H9 (cell line): ENCODE data around the gene TMOD1. TPM values are rescaled to one million over a fixed set of nuclear protein-coding genes. Genes with fewer than 3 reads are reported as not detected.
"Not testable (repeated sequence)": the region's sequence is repeated elsewhere in the genome, so short reads cannot be mapped to it uniquely, and the experiment has no call there.

Experiments
- DNase-seq: peaks from one replicate; pipeline ENCODE4 v3.0.0-alpha.2; 2017
- H2AFZ ChIP-seq: one replicate; pipeline ENCODE4 v1.6.1; 2013; ENCODE audit warnings: mild to moderate bottlenecking, low read length, control low read depth, moderate library complexity
- H2AK5ac ChIP-seq: 2 replicates; pipeline ENCODE4 v1.6.1; 2013; ENCODE audit warnings: low read length, control low read depth, mixed read lengths; ENCODE audit not compliant: insufficient read length
- H2BK120ac ChIP-seq: one replicate; pipeline ENCODE4 v1.6.1; 2013; ENCODE audit warnings: low read depth, mild to moderate bottlenecking, low read length, control low read depth, inconsistent platforms; ENCODE audit not compliant: poor library complexity, severe bottlenecking
- H2BK12ac ChIP-seq: 2 replicates; pipeline ENCODE4 v1.6.1; 2013; ENCODE audit warnings: low read length, control low read depth, mixed read lengths, low read depth; ENCODE audit not compliant: insufficient read length
- H2BK15ac ChIP-seq: 2 replicates; pipeline ENCODE4 v1.6.1; 2013; ENCODE audit warnings: low read depth, low read length, control low read depth
- H2BK20ac ChIP-seq: one replicate; pipeline ENCODE4 v1.6.1; 2013; ENCODE audit warnings: low read depth, mild to moderate bottlenecking, low read length, control low read depth, inconsistent platforms; ENCODE audit not compliant: poor library complexity, severe bottlenecking
- H2BK5ac ChIP-seq: 2 replicates; pipeline ENCODE4 v1.6.1; 2013; ENCODE audit warnings: low read length, control low read depth, mixed read lengths; ENCODE audit not compliant: insufficient read length
- H3K14ac ChIP-seq: 2 replicates; pipeline ENCODE4 v1.6.1; 2013; ENCODE audit warnings: low read length, control low read depth; ENCODE audit not compliant: insufficient read depth
- H3K18ac ChIP-seq: 2 replicates; pipeline ENCODE4 v1.6.1; 2013; ENCODE audit warnings: low read depth, mild to moderate bottlenecking, mixed read lengths, low read length, control low read depth; ENCODE audit not compliant: insufficient read length
- H3K23ac ChIP-seq: 2 replicates; pipeline ENCODE4 v1.6.1; 2013; ENCODE audit warnings: low read length, control low read depth, mixed read lengths, low read depth; ENCODE audit not compliant: insufficient read length
- H3K23me2 ChIP-seq: 2 replicates; pipeline ENCODE4 v1.6.1; 2013; ENCODE audit warnings: low read depth, mild to moderate bottlenecking, mixed read lengths, low read length, control low read depth; ENCODE audit not compliant: insufficient read length, poor library complexity, severe bottlenecking
- H3K27ac ChIP-seq: 2 replicates; pipeline ENCODE4 v1.5.1; 2013; ENCODE audit warnings: low read length, control low read depth, mixed read lengths, low read depth; ENCODE audit not compliant: insufficient read length
- H3K27me3 ChIP-seq: 2 replicates; pipeline ENCODE4 v1.6.1; 2013; ENCODE audit warnings: low read length, control low read depth, inconsistent platforms; ENCODE audit not compliant: insufficient read depth
- H3K4ac ChIP-seq: 2 replicates; pipeline ENCODE4 v1.6.1; 2013; ENCODE audit warnings: low read depth, mild to moderate bottlenecking, control low read depth, inconsistent platforms, low read length, moderate library complexity
- H3K4me1 ChIP-seq: 2 replicates; pipeline ENCODE4 v1.6.1; 2013; ENCODE audit warnings: low read length, control low read depth, inconsistent platforms; ENCODE audit not compliant: insufficient read depth
- H3K4me2 ChIP-seq: 2 replicates; pipeline ENCODE4 v1.6.1; 2013; ENCODE audit warnings: low read length, control low read depth, mixed read lengths; ENCODE audit not compliant: insufficient read length, insufficient read depth
- H3K56ac ChIP-seq: 2 replicates; pipeline ENCODE4 v1.6.1; 2013; ENCODE audit warnings: low read depth, mild to moderate bottlenecking, mixed read lengths, low read length, control low read depth; ENCODE audit not compliant: insufficient read length
- H3K79me1 ChIP-seq: 2 replicates; pipeline ENCODE4 v1.6.1; 2013; ENCODE audit warnings: low read depth, mild to moderate bottlenecking, moderate library complexity, low read length, control low read depth, inconsistent platforms; ENCODE audit not compliant: insufficient read depth, poor library complexity, severe bottlenecking
- H3K79me2 ChIP-seq: 2 replicates; pipeline ENCODE4 v1.6.1; 2013; ENCODE audit warnings: low read length, control low read depth, inconsistent platforms; ENCODE audit not compliant: insufficient read depth
- H3K9ac ChIP-seq: 2 replicates; pipeline ENCODE4 v1.6.1; 2013; ENCODE audit warnings: low read length, control low read depth, mixed read lengths; ENCODE audit not compliant: insufficient read length; ENCODE audit errors: extremely low read depth
- H3K9me3 ChIP-seq: one replicate; pipeline ENCODE4 v1.6.1; 2013; ENCODE audit warnings: low read depth, low read length, inconsistent platforms; ENCODE audit not compliant: control insufficient read depth
- H3T11ph ChIP-seq: one replicate; pipeline ENCODE4 v1.6.1; 2013; ENCODE audit warnings: mild to moderate bottlenecking, low read length, control low read depth, inconsistent platforms
- H4K20me1 ChIP-seq: one replicate; pipeline ENCODE4 v1.6.1; 2013; ENCODE audit not compliant: control insufficient read depth, insufficient read length, insufficient read depth
- H4K5ac ChIP-seq: 2 replicates; pipeline ENCODE4 v1.6.1; 2013; ENCODE audit warnings: low read depth, mild to moderate bottlenecking, mixed read lengths, low read length, control low read depth; ENCODE audit not compliant: insufficient read length
- H4K8ac ChIP-seq: replicated peaks from 2 replicates; pipeline ENCODE4 v1.6.1; 2013; ENCODE audit warnings: low read length, control low read depth, mixed read lengths, low read depth; ENCODE audit not compliant: insufficient read length
- H4K91ac ChIP-seq: 2 replicates; pipeline ENCODE4 v1.6.1; 2013; ENCODE audit warnings: low read depth, mild to moderate bottlenecking, moderate library complexity, mixed read lengths, low read length, control low read depth; ENCODE audit not compliant: insufficient read length
- H3K27ac Mint-ChIP-seq, 3 experiments: 2 replicates in 2 of 3; 3 replicates in 1 of 3; pipeline ENCODE4 v1.8.0; 2020 to 2021; ENCODE audit warnings: mixed read lengths in 3 of 3, mild to moderate bottlenecking in 1 of 3, moderate library complexity in 1 of 3
- H3K27me3 Mint-ChIP-seq: 2 replicates; pipeline ENCODE4 v1.8.0; 2021; ENCODE audit warnings: low read depth, mild to moderate bottlenecking, moderate library complexity, mixed read lengths
- H3K36me3 Mint-ChIP-seq, 3 experiments: 2 replicates in 2 of 3; 3 replicates in 1 of 3; pipeline ENCODE4 v1.8.0; 2020 to 2021; ENCODE audit warnings: low read depth in 3 of 3, mixed read lengths in 3 of 3; ENCODE audit not compliant: insufficient read depth in 1 of 3
- H3K4me1 Mint-ChIP-seq, 2 experiments: 2 replicates each; pipeline ENCODE4 v1.8.0; 2020; ENCODE audit warnings: mixed read lengths in 2 of 2
- H3K4me3 Mint-ChIP-seq, 2 experiments: 2 replicates in 1 of 2; 3 replicates in 1 of 2; pipeline ENCODE4 v1.8.0; 2020 to 2021; ENCODE audit warnings: mild to moderate bottlenecking in 2 of 2, mixed read lengths in 2 of 2, moderate library complexity in 1 of 2
- H3K9me3 Mint-ChIP-seq, 2 experiments: 2 replicates in 1 of 2; 3 replicates in 1 of 2; pipeline ENCODE4 v1.8.0; 2020; ENCODE audit warnings: mild to moderate bottlenecking in 2 of 2, mixed read lengths in 2 of 2, moderate library complexity in 1 of 2
- CTCF ChIP-seq: fragments of 200-600 bp; sonication (generic); conservative IDR thresholded peaks from 3 replicates; pipeline ENCODE4 v1.8.0; 2021; ENCODE audit warnings: antibody characterized with exemption, mild to moderate bottlenecking
- WGBS: extraction: QIAGEN DNeasy Blood & Tissue Kit; methylation state at CpG from one replicate; pipeline ENCODE4 v1.1.7; 2013; ENCODE audit warnings: missing lambda C conversion rate, low lambda C conversion rate, mixed read lengths; ENCODE audit not compliant: insufficient read length; ENCODE audit errors: extremely low coverage; 5-methylcytosine and 5-hydroxymethylcytosine counted together
- total RNA-seq: library from RNA; stranded (reverse); gene quantifications from 2 replicates; pipeline ENCODE4 v1.2.1, GENCODE V29; 2021

The TMOD1 gene
- total RNA-seq, 1 experiment from 2014 or later: 0.98 TPM

- H3K27me3 Mint-ChIP-seq: no peaks in the 10 kb centered on the region; the same call in none of the 2 replicates
- Histone ChIP-seq H3K23me2 (no peaks in the 10 kb centered on the region), H2AFZ (no peak overlapping the region), H3K4me2 (no peak overlapping the region), H2BK12ac (no peak overlapping the region), H3K9ac (no peak overlapping the region), H3K79me2 (no peaks in the 10 kb centered on the region), H3K27me3 (no peaks in the 10 kb centered on the region), H2AK5ac (no peak overlapping the region), H3K79me1 (no peaks in the 10 kb centered on the region), H2BK120ac (no peak overlapping the region), H2BK15ac (no peak overlapping the region), H2BK20ac (no peak overlapping the region), H3K9me3 (no peaks in the 10 kb centered on the region), H3T11ph (no peak overlapping the region), H3K4ac (no peak overlapping the region), H3K18ac (no peak overlapping the region), H2BK5ac (no peak overlapping the region), H3K14ac (no peak overlapping the region), H3K27ac (no peak overlapping the region), H3K56ac (no peak overlapping the region), H3K4me1 (no peaks in the 10 kb centered on the region), H3K23ac (no peak overlapping the region), H4K91ac (no peak overlapping the region), H4K8ac (no peak overlapping the region), H4K20me1 (no peaks in the 10 kb centered on the region), H4K5ac (no peak overlapping the region)
- WGBS: no CpG with 5 or more reads among the region's 2 CpGs
- H3K4me3 Mint-ChIP-seq: no peak overlapping the region
- no peaks in the 10 kb centered on the region for H3K9me3 Mint-ChIP-seq
- H3K27ac Mint-ChIP-seq: no peak overlapping the region
- DNase-seq: no peak
- H3K36me3 Mint-ChIP-seq: no peaks in the 10 kb centered on the region
- TF ChIP-seq CTCF: no peak
- no peaks in the 10 kb centered on the region; a peak in 1 of 4 replicates for H3K4me1 Mint-ChIP-seq
These were observed 78.4 kb downstream of the TMOD1 start for GRCh38 chr9:97579914-97580313.

GRCh38 chr9:97581590-97581989, 80.1 kb downstream of the TMOD1 start:
- not testable (repeated sequence) for H4K91ac ChIP-seq

More at GRCh38 chr9:97581590-97581989, 80.1 kb downstream of the TMOD1 start:
- not testable (repeated sequence) for DNase-seq, H2BK20ac ChIP-seq, H2AK5ac ChIP-seq, H4K8ac ChIP-seq, H2BK15ac ChIP-seq, H3K9me3 ChIP-seq, H3K36me3 Mint-ChIP-seq, H3K23me2 ChIP-seq, H2BK120ac ChIP-seq, H3K79me1 ChIP-seq, H3K27me3 Mint-ChIP-seq, H4K20me1 ChIP-seq, H2AFZ ChIP-seq, H3K27ac Mint-ChIP-seq, H2BK5ac ChIP-seq, H3K9ac ChIP-seq, H3K27ac ChIP-seq, H3K4me3 Mint-ChIP-seq, H3K14ac ChIP-seq, H3K4ac ChIP-seq, H4K5ac ChIP-seq, H3T11ph ChIP-seq, H3K4me1 Mint-ChIP-seq, H3K79me2 ChIP-seq, H3K23ac ChIP-seq, H3K4me2 ChIP-seq, H2BK12ac ChIP-seq, H3K4me1 ChIP-seq, H3K27me3 ChIP-seq, H3K9me3 Mint-ChIP-seq, H3K18ac ChIP-seq, H3K56ac ChIP-seq
- WGBS: no CpG with 5 or more reads among the region's 3 CpGs
